Colonic mucosa (tissue), 4 donors: ENCODE measurements around the gene CHD2. TPM values are rescaled to one million over a fixed set of nuclear protein-coding genes. Genes with fewer than 3 reads are reported as not detected.
A peak's percentile ranks its signal among the peaks of the same experiment; 100 is the strongest.

Experiments
- DNase-seq: peaks from one replicate; pipeline ENCODE4 v3.0.0-alpha.2; 2020
- H3K27ac ChIP-seq: fragments of 200-600 bp; one replicate; pipeline ENCODE4 v1.8.0; 2021
- H3K27me3 ChIP-seq: fragments of 200-600 bp; one replicate; pipeline ENCODE4 v1.8.0; 2021
- H3K36me3 ChIP-seq: fragments of 200-600 bp; one replicate; pipeline ENCODE4 v1.8.0; 2021
- H3K4me1 ChIP-seq: fragments of 200-600 bp; one replicate; pipeline ENCODE4 v1.8.0; 2021; ENCODE audit warnings: mild to moderate bottlenecking
- H3K4me3 ChIP-seq: fragments of 200-600 bp; one replicate; pipeline ENCODE4 v1.8.0; 2021
- H3K9ac ChIP-seq, 2 donors: one replicate each; pipeline ENCODE4 v1.7.0; 2013; ENCODE audit warnings: control low read depth in 2 of 2, low read depth in 2 of 2, low read length in 2 of 2
- H3K9me3 ChIP-seq: fragments of 200-600 bp; one replicate; pipeline ENCODE4 v1.8.0; 2021
- CTCF ChIP-seq: fragments of 200-600 bp; IDR thresholded peaks from one replicate; pipeline ENCODE4 v1.8.0; 2022; ENCODE audit warnings: antibody characterized with exemption, mild to moderate bottlenecking
- intact Hi-C: fragments of 100-400 bp; cut with DNase I; formaldehyde crosslinking; loops from one replicate; pipeline ENCODE4 v1.14.1; 2022
- total RNA-seq, 2 donors: library from RNA; stranded (reverse); fragmentation: NEBNext Ultra II Directional in 1 of 2; extraction: Animal tissue kit (Norgen Biotek cat#: 25700) in 1 of 2; gene quantifications; one replicate each; pipeline ENCODE4 v1.2.1, GENCODE V29; 2021
- donor health status: healthy.
- donor health status: DM: no; HTN: no; CAD: no.
- donor health status: DM: no; HTN: no; CAD: no.

The CHD2 gene
- total RNA-seq, 2 donors from 2014 or later, result 87.5 to 121 TPM

DNA sequence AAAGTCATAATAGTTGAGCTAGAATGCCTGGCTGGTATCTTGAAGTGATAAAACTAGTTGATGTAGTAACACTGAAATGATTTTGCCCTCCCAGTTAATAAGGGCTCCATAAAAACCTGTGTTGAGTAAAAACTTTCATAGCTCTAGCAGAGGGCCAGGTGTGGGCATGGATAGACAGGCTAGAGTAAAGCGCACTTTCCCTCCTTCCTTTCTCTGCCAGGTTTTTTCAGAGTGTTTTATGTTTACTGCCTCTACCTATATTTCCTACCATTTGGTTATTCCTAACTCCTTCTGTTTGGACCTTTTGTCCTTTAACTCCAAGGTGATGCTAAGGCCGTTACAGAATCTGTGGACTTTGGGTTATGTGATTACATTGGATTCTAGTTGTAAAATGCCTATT is 25.3 kb downstream of the CHD2 start:
- Histone ChIP-seq H3K27ac (peak overlapping the region; percentile 38), H3K9me3 (no peaks in the 10 kb centered on the region), H3K27me3 (no peaks in the 10 kb centered on the region), H3K4me3 (no peak overlapping the region), H3K9ac (no peak overlapping the region), H3K4me1 (peaks cover 24% of the 10 kb centered on the region), H3K36me3 (peaks cover 4% of the 10 kb centered on the region)
- intact Hi-C loops, result no loop called here
- no peak for DNase-seq
- no peak for TF ChIP-seq CTCF

- no peak for TF ChIP-seq CTCF
- peaks cover 12% of the 10 kb centered on the region for H3K36me3 ChIP-seq
- intact Hi-C loops, result no loop called here
- H3K4me1 ChIP-seq, result peaks cover 7% of the 10 kb centered on the region
- H3K27ac ChIP-seq, result no peak overlapping the region
- H3K9me3 ChIP-seq, result no peaks in the 10 kb centered on the region
- H3K27me3 ChIP-seq, result no peaks in the 10 kb centered on the region
- no peak overlapping the region for H3K4me3 ChIP-seq
- H3K9ac ChIP-seq, result no peak overlapping the region
- DNase-seq, result no peak
Measured at GRCh38 chr15:92928225-92928750, 28.2 kb downstream of the CHD2 start.

DNA sequence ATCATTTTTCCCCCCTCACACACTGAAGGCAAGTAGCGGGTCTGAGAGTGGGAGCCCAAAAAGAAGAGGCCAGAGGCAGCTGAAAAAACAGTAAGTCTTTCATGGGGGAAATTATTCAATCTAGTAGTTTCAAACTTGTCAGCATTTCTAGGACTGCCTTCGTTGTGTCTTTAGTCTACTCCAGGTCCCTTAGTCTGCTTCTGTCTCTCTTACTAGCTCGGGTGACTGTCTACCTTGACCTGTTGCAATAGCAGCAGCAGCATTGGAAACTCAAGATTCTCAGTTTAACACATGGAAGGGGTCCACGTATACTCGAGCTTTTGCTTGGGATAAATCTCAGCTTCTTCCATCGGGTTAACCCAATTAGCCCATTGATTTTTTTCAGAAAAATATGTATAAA is 28.9 kb downstream of the CHD2 start:
- no peak overlapping the region for H3K27ac ChIP-seq
- intact Hi-C loops, result no loop called here
- TF ChIP-seq CTCF, result no peak
- no peaks in the 10 kb centered on the region for H3K9me3 ChIP-seq
- H3K27me3 ChIP-seq, result no peaks in the 10 kb centered on the region
- no peak overlapping the region for H3K4me3 ChIP-seq
- no peak for DNase-seq
- H3K36me3 ChIP-seq, result peaks cover 12% of the 10 kb centered on the region
- no peak overlapping the region for H3K9ac ChIP-seq
- H3K4me1 ChIP-seq, result peaks cover 7% of the 10 kb centered on the region

DNA sequence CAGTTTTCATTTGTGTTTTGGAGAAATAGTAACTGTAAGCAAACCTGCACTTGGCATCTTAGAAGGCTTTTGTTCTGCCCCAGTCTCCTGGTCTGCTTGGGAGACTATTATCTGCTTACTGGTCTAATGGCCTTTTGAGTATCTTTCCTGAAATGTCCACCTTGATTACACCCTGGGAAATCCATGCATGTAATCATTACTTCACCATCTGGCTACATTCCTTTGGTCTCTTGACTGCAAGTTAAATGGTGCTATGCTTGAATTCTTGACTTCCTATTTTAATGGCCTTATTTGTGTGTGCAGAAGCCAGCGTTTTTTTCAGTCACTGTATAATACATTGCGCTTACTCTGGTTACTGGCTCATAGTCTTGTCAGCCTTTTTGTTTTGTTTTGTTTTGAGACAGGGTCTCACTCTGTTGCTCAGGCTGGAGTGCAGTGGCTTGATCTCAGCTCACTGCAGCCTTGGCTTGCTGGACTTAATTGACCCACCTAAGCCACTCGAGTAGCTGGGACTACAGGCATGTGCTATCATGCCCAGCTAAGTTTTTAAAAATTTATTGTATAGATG is 30.0 kb downstream of the CHD2 start:
- H3K9me3 ChIP-seq, result no peaks in the 10 kb centered on the region
- H3K27ac ChIP-seq, result no peak overlapping the region
- no peak overlapping the region for H3K9ac ChIP-seq
- H3K4me3 ChIP-seq, result no peak overlapping the region
- peaks cover 7% of the 10 kb centered on the region for H3K4me1 ChIP-seq
- no peaks in the 10 kb centered on the region for H3K27me3 ChIP-seq
- no peak for DNase-seq
- H3K36me3 ChIP-seq, result peaks cover 12% of the 10 kb centered on the region
- intact Hi-C loops, result no loop called here
- TF ChIP-seq CTCF, result no peak

- no peak for TF ChIP-seq CTCF
- intact Hi-C loops, result no loop called here
- Histone ChIP-seq H3K27me3 (no peaks in the 10 kb centered on the region), H3K9ac (no peak overlapping the region), H3K4me1 (peaks cover 4% of the 10 kb centered on the region), H3K9me3 (no peaks in the 10 kb centered on the region), H3K27ac (no peak overlapping the region), H3K36me3 (peaks cover 12% of the 10 kb centered on the region), H3K4me3 (no peak overlapping the region)
- no peak for DNase-seq
Measured at GRCh38 chr15:92930776-92931175, 30.7 kb downstream of the CHD2 start.
